IMR-90 (cell line): ENCODE results near the gene DNAH5.

Source experiments
- BHLHE40 ChIP-seq: fragments of 150-350 bp; IDR thresholded peaks from 2 replicates; pipeline ENCODE4 v1.6.1; 2016; ENCODE audit warnings: mild to moderate bottlenecking, low read depth, low read length
- CEBPB ChIP-seq: IDR thresholded peaks from 2 replicates; pipeline ENCODE4 v1.6.1; 2012; ENCODE audit warnings: low read depth, low read length, improper control_type of control experiment
- CHD1 ChIP-seq: IDR thresholded peaks from 2 replicates; pipeline ENCODE4 v1.6.1; 2012; ENCODE audit warnings: low read depth, low read length, improper control_type of control experiment
- MAFK ChIP-seq: IDR thresholded peaks from 2 replicates; pipeline ENCODE4 v1.6.1; 2012; ENCODE audit warnings: low read depth, low read length, improper control_type of control experiment
- MXI1 ChIP-seq: IDR thresholded peaks from 2 replicates; pipeline ENCODE4 v1.6.1; 2012; ENCODE audit warnings: low read depth, mild to moderate bottlenecking, low read length, moderate library complexity, borderline replicate concordance
- NFE2L2 ChIP-seq: fragments of 150-350 bp; IDR thresholded peaks from 2 replicates; pipeline ENCODE4 v1.6.1; 2016; ENCODE audit warnings: low read depth, mild to moderate bottlenecking, low read length
- POLR2A ChIP-seq: IDR thresholded peaks from 2 replicates; pipeline ENCODE4 v1.6.1; 2012; ENCODE audit warnings: mild to moderate bottlenecking, low read depth, low read length
- RAD21 ChIP-seq: IDR thresholded peaks from 2 replicates; pipeline ENCODE4 v1.6.1; 2012; ENCODE audit warnings: low read length, improper control_type of control experiment
- RCOR1 ChIP-seq: IDR thresholded peaks from 2 replicates; pipeline ENCODE4 v1.6.1; 2012; ENCODE audit warnings: mild to moderate bottlenecking, low read length, improper control_type of control experiment; ENCODE audit not compliant: insufficient replicate concordance
- RFX5 ChIP-seq: IDR thresholded peaks from 2 replicates; pipeline ENCODE4 v1.8.0; 2012; ENCODE audit warnings: low read depth, mild to moderate bottlenecking, low read length, moderate library complexity
- TF ChIP-seq, protein P1 (sequence below): conservative IDR thresholded peaks from 2 replicates; pipeline ENCODE4 v1.5.1; 2012; ENCODE audit warnings: mild to moderate bottlenecking, low read depth, low read length, improper control_type of control experiment
- TF ChIP-seq, protein P2 (sequence below): fragments of 150-350 bp; IDR thresholded peaks from 2 replicates; pipeline ENCODE4 v1.6.1; 2017; ENCODE audit warnings: mild to moderate bottlenecking, antibody characterized with exemption, low read length, low read depth
- TF ChIP-seq, protein P3 (sequence below): fragments of 150-350 bp; IDR thresholded peaks from 2 replicates; pipeline ENCODE4 v1.6.1; 2016; ENCODE audit warnings: low read depth, mild to moderate bottlenecking, low read length, moderate library complexity, borderline replicate concordance

DNA sequence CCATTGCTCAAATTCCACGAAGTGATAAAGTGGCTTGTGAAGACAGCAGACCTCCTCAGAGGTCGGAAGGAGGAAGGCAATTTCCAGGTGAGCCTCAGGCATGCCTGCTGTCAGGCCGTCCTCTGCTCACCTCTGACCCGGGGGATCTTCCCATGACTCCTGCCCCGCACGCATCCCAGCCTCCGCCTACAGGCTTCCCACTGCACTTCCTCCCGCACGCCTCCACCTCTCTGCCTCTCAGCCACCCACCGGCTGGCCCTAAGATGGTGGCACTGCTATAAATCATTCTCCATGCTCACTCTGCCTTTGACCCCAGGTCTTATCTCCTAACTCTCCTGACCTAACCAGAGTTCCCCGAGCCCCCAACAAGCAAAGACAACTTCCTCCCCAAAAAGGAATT lies 49.4 kb upstream of the DNAH5 start:
- TF ChIP-seq RFX5 (no peak), RAD21 (no peak), POLR2A (no peak), NFE2L2 (no peak), RCOR1 (no peak), BHLHE40 (no peak), MAFK (no peak), MXI1 (no peak), CEBPB (no peak), CHD1 (no peak)
- TF ChIP-seq, protein P1, sequence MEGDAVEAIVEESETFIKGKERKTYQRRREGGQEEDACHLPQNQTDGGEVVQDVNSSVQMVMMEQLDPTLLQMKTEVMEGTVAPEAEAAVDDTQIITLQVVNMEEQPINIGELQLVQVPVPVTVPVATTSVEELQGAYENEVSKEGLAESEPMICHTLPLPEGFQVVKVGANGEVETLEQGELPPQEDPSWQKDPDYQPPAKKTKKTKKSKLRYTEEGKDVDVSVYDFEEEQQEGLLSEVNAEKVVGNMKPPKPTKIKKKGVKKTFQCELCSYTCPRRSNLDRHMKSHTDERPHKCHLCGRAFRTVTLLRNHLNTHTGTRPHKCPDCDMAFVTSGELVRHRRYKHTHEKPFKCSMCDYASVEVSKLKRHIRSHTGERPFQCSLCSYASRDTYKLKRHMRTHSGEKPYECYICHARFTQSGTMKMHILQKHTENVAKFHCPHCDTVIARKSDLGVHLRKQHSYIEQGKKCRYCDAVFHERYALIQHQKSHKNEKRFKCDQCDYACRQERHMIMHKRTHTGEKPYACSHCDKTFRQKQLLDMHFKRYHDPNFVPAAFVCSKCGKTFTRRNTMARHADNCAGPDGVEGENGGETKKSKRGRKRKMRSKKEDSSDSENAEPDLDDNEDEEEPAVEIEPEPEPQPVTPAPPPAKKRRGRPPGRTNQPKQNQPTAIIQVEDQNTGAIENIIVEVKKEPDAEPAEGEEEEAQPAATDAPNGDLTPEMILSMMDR = no peak
- TF ChIP-seq, protein P2, sequence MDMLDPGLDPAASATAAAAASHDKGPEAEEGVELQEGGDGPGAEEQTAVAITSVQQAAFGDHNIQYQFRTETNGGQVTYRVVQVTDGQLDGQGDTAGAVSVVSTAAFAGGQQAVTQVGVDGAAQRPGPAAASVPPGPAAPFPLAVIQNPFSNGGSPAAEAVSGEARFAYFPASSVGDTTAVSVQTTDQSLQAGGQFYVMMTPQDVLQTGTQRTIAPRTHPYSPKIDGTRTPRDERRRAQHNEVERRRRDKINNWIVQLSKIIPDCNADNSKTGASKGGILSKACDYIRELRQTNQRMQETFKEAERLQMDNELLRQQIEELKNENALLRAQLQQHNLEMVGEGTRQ = no peak
- TF ChIP-seq, protein P3, sequence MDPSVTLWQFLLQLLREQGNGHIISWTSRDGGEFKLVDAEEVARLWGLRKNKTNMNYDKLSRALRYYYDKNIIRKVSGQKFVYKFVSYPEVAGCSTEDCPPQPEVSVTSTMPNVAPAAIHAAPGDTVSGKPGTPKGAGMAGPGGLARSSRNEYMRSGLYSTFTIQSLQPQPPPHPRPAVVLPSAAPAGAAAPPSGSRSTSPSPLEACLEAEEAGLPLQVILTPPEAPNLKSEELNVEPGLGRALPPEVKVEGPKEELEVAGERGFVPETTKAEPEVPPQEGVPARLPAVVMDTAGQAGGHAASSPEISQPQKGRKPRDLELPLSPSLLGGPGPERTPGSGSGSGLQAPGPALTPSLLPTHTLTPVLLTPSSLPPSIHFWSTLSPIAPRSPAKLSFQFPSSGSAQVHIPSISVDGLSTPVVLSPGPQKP = no peak
